ENCODE results near the gene NSD1. TPM values are rescaled to one million over a fixed set of nuclear protein-coding genes. Genes with fewer than 3 reads are reported as not detected.

Gene NSD1
- total and polyA plus RNA-seq, 2 experiments from 2014 or later: 26.6 to 28.8 TPM

DNA sequence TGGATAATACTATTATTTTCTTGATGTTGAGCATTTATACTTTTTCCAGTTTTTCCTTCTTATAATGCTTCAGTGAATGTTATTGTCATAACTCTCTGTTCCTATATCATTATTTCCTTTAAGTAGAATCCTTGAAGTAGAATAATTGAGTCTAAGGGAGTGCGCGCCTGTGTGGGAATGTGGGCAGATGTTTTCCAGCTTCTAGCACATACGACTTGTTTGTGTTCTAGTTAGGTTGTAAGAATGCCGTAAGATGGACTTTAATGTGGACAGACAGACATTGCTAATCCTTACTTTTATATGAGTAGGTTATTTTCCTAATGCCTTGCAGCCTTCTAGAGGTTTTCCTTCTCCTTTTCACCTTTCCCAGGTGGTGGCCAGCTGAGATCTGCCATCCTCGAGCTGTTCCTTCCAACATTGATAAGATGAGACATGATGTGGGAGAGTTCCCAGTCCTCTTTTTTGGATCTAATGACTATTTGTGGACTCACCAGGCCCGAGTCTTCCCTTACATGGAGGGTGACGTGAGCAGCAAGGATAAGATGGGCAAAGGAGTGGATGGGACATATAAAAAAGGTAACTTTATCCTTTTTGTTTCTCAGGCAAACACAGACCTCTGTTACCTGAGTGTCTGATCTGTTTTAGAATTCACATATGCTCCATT lies 135.8 kb downstream of the NSD1 start:
- no peak overlapping the region for H3K4me3 ChIP-seq
- no peak for TF ChIP-seq EZH2 (IDR thresholded peaks at IDR 0.05; ENCODE audit: borderline replicate concordance)
- TF ChIP-seq CTCF (IDR thresholded peaks at IDR 0.05; ENCODE audit: poor library complexity): no peak
- no peak for TF ChIP-seq EZH2phosphoT487 (IDR thresholded peaks at IDR 0.05; ENCODE audit: low read depth, severe bottlenecking, unreplicated experiment)
- peaks cover 3% of the 10 kb centered on the region for H3K36me3 ChIP-seq (replicated peaks; ENCODE audit: insufficient read depth, low read depth)
- WGBS (ENCODE audit: low lambda C conversion rate, missing lambda C conversion rate): 96% methylated on average over 7 of the region's 7 CpGs
- no peak overlapping the region for H2AFZ ChIP-seq
- no peaks in the 10 kb centered on the region for H3K4me1 ChIP-seq (ENCODE audit: insufficient read depth)
- no peaks in the 10 kb centered on the region for H3K9me3 ChIP-seq (ENCODE audit: low read depth)
- no peak for DNase-seq (ENCODE audit: low spot score)
- H3K27ac ChIP-seq: no peak overlapping the region
- H3K27me3 ChIP-seq: no peaks in the 10 kb centered on the region
- peaks cover 3% of the 10 kb centered on the region for H3K79me2 ChIP-seq
- H4K20me1 ChIP-seq (ENCODE audit: insufficient read depth, poor library complexity, severe bottlenecking): no peaks in the 10 kb centered on the region
- no peak overlapping the region for H3K4me2 ChIP-seq
- no peaks in the 10 kb centered on the region for H3K9me2 ChIP-seq (replicated peaks; ENCODE audit: insufficient read depth)

GRCh38 chr5:177269976-177270375 lies 136.4 kb downstream of the NSD1 start:
- H3K27ac ChIP-seq: no peak overlapping the region
- H4K20me1 ChIP-seq (ENCODE audit: insufficient read depth, poor library complexity, severe bottlenecking): no peaks in the 10 kb centered on the region
- H3K4me1 ChIP-seq (ENCODE audit: insufficient read depth): no peaks in the 10 kb centered on the region
- H3K9me3 ChIP-seq (ENCODE audit: low read depth): no peaks in the 10 kb centered on the region
- H3K27me3 ChIP-seq: no peaks in the 10 kb centered on the region
- no peak for DNase-seq (ENCODE audit: low spot score)
- no peak overlapping the region for H2AFZ ChIP-seq
- peaks cover 5% of the 10 kb centered on the region for H3K36me3 ChIP-seq (replicated peaks; ENCODE audit: insufficient read depth, low read depth)
- H3K4me3 ChIP-seq: no peak overlapping the region
- WGBS (ENCODE audit: low lambda C conversion rate, missing lambda C conversion rate): 89% methylated on average over 3 of the region's 3 CpGs
- no peak overlapping the region for H3K4me2 ChIP-seq
- TF ChIP-seq EZH2phosphoT487 (IDR thresholded peaks at IDR 0.05; ENCODE audit: low read depth, severe bottlenecking, unreplicated experiment): no peak
- no peak for TF ChIP-seq EZH2 (IDR thresholded peaks at IDR 0.05; ENCODE audit: borderline replicate concordance)
- TF ChIP-seq CTCF (IDR thresholded peaks at IDR 0.05; ENCODE audit: poor library complexity): no peak
- H3K79me2 ChIP-seq: peaks cover 3% of the 10 kb centered on the region
- H3K9me2 ChIP-seq (replicated peaks; ENCODE audit: insufficient read depth): no peaks in the 10 kb centered on the region

GRCh38 chr5:177270653-177271052 lies 137.1 kb downstream of the NSD1 start:
- H4K20me1 ChIP-seq (ENCODE audit: insufficient read depth, poor library complexity, severe bottlenecking): no peaks in the 10 kb centered on the region
- peaks cover 5% of the 10 kb centered on the region for H3K36me3 ChIP-seq (replicated peaks; ENCODE audit: insufficient read depth, low read depth)
- peaks cover 3% of the 10 kb centered on the region for H3K79me2 ChIP-seq
- no peaks in the 10 kb centered on the region for H3K27me3 ChIP-seq
- no peak overlapping the region for H2AFZ ChIP-seq
- no peaks in the 10 kb centered on the region for H3K9me2 ChIP-seq (replicated peaks; ENCODE audit: insufficient read depth)
- peak overlapping the region; percentile 14 for H3K27ac ChIP-seq
- no peaks in the 10 kb centered on the region for H3K9me3 ChIP-seq (ENCODE audit: low read depth)
- DNase-seq (ENCODE audit: low spot score): no peak
- H3K4me2 ChIP-seq: no peak overlapping the region
- WGBS (ENCODE audit: low lambda C conversion rate, missing lambda C conversion rate): 71% methylated on average over 3 of the region's 3 CpGs
- no peak overlapping the region for H3K4me3 ChIP-seq
- TF ChIP-seq EZH2 (IDR thresholded peaks at IDR 0.05; ENCODE audit: borderline replicate concordance) (no peak), EZH2phosphoT487 (IDR thresholded peaks at IDR 0.05; ENCODE audit: low read depth, severe bottlenecking, unreplicated experiment) (no peak), CTCF (IDR thresholded peaks at IDR 0.05; ENCODE audit: poor library complexity) (no peak)
- no peaks in the 10 kb centered on the region for H3K4me1 ChIP-seq (ENCODE audit: insufficient read depth)
